H1 (cell line): ENCODE data around the gene ARHGEF6. TPM values are rescaled to one million over a fixed set of nuclear protein-coding genes. Genes with fewer than 3 reads are reported as not detected.

Experiments used
- CTCF ChIA-PET: fragments of 300-600 bp; sonication (Branson Sonifier 250); formaldehyde crosslinking; loops from one replicate; lab custom pipeline; 2021; ENCODE audit not compliant: partially characterized antibody; lab: Charles Lee
- POLR2A ChIA-PET: fragments of 300-600 bp; sonication (Branson Sonifier 250); formaldehyde crosslinking; loops from one replicate; lab custom pipeline; 2021; ENCODE audit warnings: inconsistent platforms; ENCODE audit not compliant: partially characterized antibody; lab: Charles Lee
- DNase-seq, 2 experiments: peaks; one replicate each; pipeline versions ENCODE4 v3.0.0 to v3.0.0-alpha.2; 2010 to 2022; ENCODE audit warnings: low spot score in 2 of 2, low read depth in 1 of 2, mixed read lengths in 1 of 2
- FAIRE-seq: peaks from 2 replicates; lab custom pipeline; 2011; peaks lifted over from hg19 to GRCh38; lab: Jason Lieb, UNC
- H2AFZ ChIP-seq: 2 replicates; pipeline ENCODE4 v1.8.1; 2012; ENCODE audit warnings: low read length, inconsistent platforms
- H2AK5ac ChIP-seq: 2 replicates; pipeline ENCODE4 v1.6.1; 2013; ENCODE audit warnings: low read depth, low read length
- H2BK120ac ChIP-seq: replicated peaks from 2 replicates; pipeline ENCODE3; 2013; ENCODE audit warnings: low read depth, low read length, inconsistent platforms
- H2BK12ac ChIP-seq: 2 replicates; pipeline ENCODE4 v1.6.1; 2013; ENCODE audit warnings: low read depth, low read length
- H2BK15ac ChIP-seq: 2 replicates; pipeline ENCODE4 v1.6.1; 2013; ENCODE audit warnings: low read length
- H2BK20ac ChIP-seq: 2 replicates; pipeline ENCODE4 v1.6.1; 2013; ENCODE audit warnings: low read length
- H2BK5ac ChIP-seq: 2 replicates; pipeline ENCODE4 v1.6.1; 2013; ENCODE audit warnings: low read depth, low read length
- H3K14ac ChIP-seq: 2 replicates; pipeline ENCODE4 v1.6.1; 2013; ENCODE audit warnings: inconsistent platforms; ENCODE audit not compliant: insufficient read length
- H3K18ac ChIP-seq: 2 replicates; pipeline ENCODE4 v1.6.1; 2013; ENCODE audit warnings: low read length; ENCODE audit errors: extremely low read depth
- H3K23ac ChIP-seq: 2 replicates; pipeline ENCODE4 v1.6.1; 2013; ENCODE audit warnings: inconsistent platforms; ENCODE audit not compliant: insufficient read length
- H3K23me2 ChIP-seq: 2 replicates; pipeline ENCODE4 v1.6.1; 2013; ENCODE audit warnings: low read depth, low read length
- H3K27ac ChIP-seq: 2 replicates; pipeline ENCODE4 v1.6.1; 2011; ENCODE audit warnings: low read depth, low read length, inconsistent platforms
- H3K27me3 ChIP-seq, 4 experiments: replicated peaks in 1 of 4; 1 replicate in 1 of 4; 2 replicates in 3 of 4; pipeline versions ENCODE4 v1.6.1 to v1.8.1; 2011 to 2013; ENCODE audit warnings: low read length in 3 of 4, mild to moderate bottlenecking in 3 of 4, inconsistent platforms in 2 of 4, mixed read lengths in 2 of 4, moderate library complexity in 1 of 4; ENCODE audit not compliant: control insufficient read depth in 3 of 4, insufficient read depth in 3 of 4; ENCODE audit errors: extremely low read depth in 1 of 4
- H3K36me3 ChIP-seq, 4 experiments: 2 replicates each; pipeline versions ENCODE4 v1.6.1 to v1.8.1; 2011 to 2013; ENCODE audit warnings: mild to moderate bottlenecking in 4 of 4, low read length in 3 of 4, moderate library complexity in 2 of 4, control low read depth in 1 of 4, inconsistent platforms in 1 of 4; ENCODE audit not compliant: insufficient read depth in 4 of 4, control insufficient read depth in 2 of 4
- H3K4ac ChIP-seq: replicated peaks from 2 replicates; pipeline ENCODE3; 2013; ENCODE audit warnings: low read length, low read depth, mixed read lengths, inconsistent platforms; ENCODE audit not compliant: insufficient read length
- H3K4me1 ChIP-seq, 4 experiments: replicated peaks in 1 of 4; 1 replicate in 1 of 4; 2 replicates in 3 of 4; pipeline versions ENCODE4 v1.6.1 to v1.8.1; 2011 to 2013; ENCODE audit warnings: low read length in 3 of 4, inconsistent platforms in 2 of 4, mixed read lengths in 1 of 4; ENCODE audit not compliant: insufficient read depth in 4 of 4, control insufficient read depth in 3 of 4
- H3K4me2 ChIP-seq, 2 experiments: 2 replicates each; pipeline versions ENCODE4 v1.6.1 to v1.8.1; 2011 to 2013; ENCODE audit warnings: low read depth in 2 of 2, low read length in 2 of 2, control low read depth in 1 of 2, inconsistent platforms in 1 of 2, mild to moderate bottlenecking in 1 of 2; ENCODE audit not compliant: insufficient read depth in 1 of 2
- H3K4me3 ChIP-seq, 4 experiments: fragments of 200-600, 300-600 bp in 1 of 4; sonication (generic), shearing (Covaris generic), sonication (Bioruptor Twin) in 1 of 4; 2 replicates each; pipeline versions ENCODE4 v1.5.1 to v1.8.1; 2011 to 2016; ENCODE audit warnings: low read length in 4 of 4, low read depth in 3 of 4, control low read depth in 2 of 4, inconsistent platforms in 2 of 4, mild to moderate bottlenecking in 2 of 4, mixed read lengths in 1 of 4, moderate library complexity in 1 of 4; ENCODE audit not compliant: insufficient read depth in 2 of 4; ENCODE audit errors: extremely low read depth in 1 of 4
- H3K56ac ChIP-seq: replicated peaks from 2 replicates; pipeline ENCODE3; 2013; ENCODE audit warnings: low read depth, mild to moderate bottlenecking, mixed read lengths, low read length, inconsistent platforms; ENCODE audit not compliant: insufficient read length
- H3K79me1 ChIP-seq: 2 replicates; pipeline ENCODE4 v1.6.1; 2013; ENCODE audit warnings: low read depth, low read length, control low read depth
- H3K79me2 ChIP-seq, 2 experiments: 2 replicates each; pipeline versions ENCODE4 v1.6.1 to v1.8.1; 2012 to 2013; ENCODE audit warnings: low read length in 2 of 2, mild to moderate bottlenecking in 2 of 2, inconsistent platforms in 1 of 2; ENCODE audit not compliant: insufficient read depth in 2 of 2, control insufficient read depth in 1 of 2
- H3K9ac ChIP-seq, 4 experiments: replicated peaks in 1 of 4; 1 replicate in 1 of 4; 2 replicates in 3 of 4; pipeline versions ENCODE4 v1.6.1 to v1.8.1; 2011 to 2013; ENCODE audit warnings: low read depth in 3 of 4, low read length in 3 of 4, control low read depth in 2 of 4, mild to moderate bottlenecking in 2 of 4, moderate library complexity in 2 of 4, inconsistent platforms in 1 of 4; ENCODE audit errors: extremely low read depth in 1 of 4
- H3K9me3 ChIP-seq, 2 experiments: 2 replicates each; pipeline versions ENCODE4 v1.6.1 to v1.8.1; 2012 to 2013; ENCODE audit warnings: mild to moderate bottlenecking in 2 of 2, moderate library complexity in 2 of 2, control low read depth in 1 of 2, inconsistent platforms in 1 of 2, low read depth in 1 of 2, low read length in 1 of 2, mixed read lengths in 1 of 2; ENCODE audit not compliant: insufficient read depth in 2 of 2
- H4K20me1 ChIP-seq, 2 experiments: replicated peaks in 1 of 2; 2 replicates each; pipeline versions ENCODE3 to v1.8.1; 2011 to 2013; ENCODE audit warnings: inconsistent platforms in 2 of 2, low read length in 2 of 2, mild to moderate bottlenecking in 1 of 2; ENCODE audit not compliant: insufficient read depth in 2 of 2, control insufficient read depth in 1 of 2
- H4K5ac ChIP-seq: 2 replicates; pipeline ENCODE4 v1.6.1; 2013; ENCODE audit warnings: low read length, low read depth, mixed read lengths, inconsistent platforms; ENCODE audit not compliant: insufficient read length
- H4K8ac ChIP-seq: 2 replicates; pipeline ENCODE4 v1.8.0; 2013; ENCODE audit warnings: mild to moderate bottlenecking, moderate library complexity, low read length, inconsistent platforms; ENCODE audit not compliant: insufficient read depth; ENCODE audit errors: extremely low read depth
- H4K91ac ChIP-seq: replicated peaks from 2 replicates; pipeline ENCODE3; 2013; ENCODE audit warnings: low read length, mixed read lengths, inconsistent platforms; ENCODE audit not compliant: insufficient read length
- CHD1 ChIP-seq: IDR thresholded peaks from 2 replicates; pipeline ENCODE4 v1.6.1; 2012; ENCODE audit warnings: low read depth, low read length, improper control_type of control experiment
- HDAC6 ChIP-seq: IDR thresholded peaks from one replicate; pipeline ENCODE4 v1.7.1; 2012; ENCODE audit warnings: low read depth, mild to moderate bottlenecking, inconsistent platforms, low read length, moderate library complexity
- WGBS, 2 experiments: shearing (Covaris generic) in 1 of 2; methylation state at CpG; one replicate each; pipeline versions ENCODE4 v1.1.6 to v1.1.7; 2013 to 2015; ENCODE audit warnings: low lambda C conversion rate in 2 of 2, mixed read lengths in 2 of 2, inconsistent platforms in 1 of 2, low coverage in 1 of 2, missing lambda C conversion rate in 1 of 2; ENCODE audit not compliant: insufficient replicate concordance in 2 of 2, insufficient coverage in 1 of 2, insufficient read length in 1 of 2; ENCODE audit errors: extremely low coverage in 1 of 2, missing lambda C conversion rate in 1 of 2; 5-methylcytosine and 5-hydroxymethylcytosine counted together
- polyA plus RNA-seq, 7 experiments: library from polyadenylated mRNA; depleted of rRNA in 3 of 7; stranded (reverse) in 5 of 7; unstranded in 2 of 7; fragments of >200 nt in 5 of 7; fragments of 200-250 nt in 2 of 7; gene quantifications; 1 replicate in 5 of 7; 2 replicates in 1 of 7; 4 replicates in 1 of 7; pipeline versions ENCODE4 v1.2.1 to v1.2.3, GENCODE V29; 2011 to 2013; ENCODE audit warnings: missing spikeins in 2 of 7, mixed read lengths in 2 of 7
- total RNA-seq: library from RNA; stranded (reverse); fragmentation: NEBNext Ultra II Directional; extraction: Animal tissue kit (Norgen Biotek cat#: 25700); gene quantifications from 2 replicates; pipeline ENCODE4 v1.2.1, GENCODE V29; 2021
- TF ChIP-seq, protein P1 (sequence below): IDR thresholded peaks from 2 replicates; pipeline ENCODE4 v1.6.1; 2012; ENCODE audit warnings: inconsistent platforms

Gene ARHGEF6
- total and polyA plus RNA-seq, 2 of the 8 experiments (the other 6 are each of a cell fraction or from before 2014, with no cell fraction given) = 3.6 to 3.7 TPM

GRCh38 chrX:136810493-136810892 is 29.8 kb upstream of the ARHGEF6 start:
- FAIRE-seq (no peak), DNase-seq (no peak)
- H4K20me1 ChIP-seq = no peaks in the 10 kb centered on the region
- no peak overlapping the region for H3K23ac ChIP-seq
- H2BK15ac ChIP-seq = no peak overlapping the region
- no peak for TF ChIP-seq HDAC6
- no peak for TF ChIP-seq CHD1
- TF ChIP-seq, protein P1, sequence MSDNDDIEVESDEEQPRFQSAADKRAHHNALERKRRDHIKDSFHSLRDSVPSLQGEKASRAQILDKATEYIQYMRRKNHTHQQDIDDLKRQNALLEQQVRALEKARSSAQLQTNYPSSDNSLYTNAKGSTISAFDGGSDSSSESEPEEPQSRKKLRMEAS = no peak
- no peak overlapping the region for H3K4me3 ChIP-seq
- ChIA-PET POLR2A (no interaction called here), CTCF (interaction anchor here (0.7 to 0.9 kb wide), 2 partner anchors 31 to 43 kb away, joined by 3 read pairs; no protein-coding TSS in a partner anchor)
- H3K14ac ChIP-seq = no peak overlapping the region
- H2AFZ ChIP-seq = no peak overlapping the region
- no peak overlapping the region for H4K8ac ChIP-seq
- H3K23me2 ChIP-seq = no peaks in the 10 kb centered on the region
- no peak overlapping the region for H3K27ac ChIP-seq
- no peak overlapping the region for H3K4me2 ChIP-seq
- H2BK12ac ChIP-seq = no peak overlapping the region
- no peaks in the 10 kb centered on the region for H3K36me3 ChIP-seq
- no peak overlapping the region for H4K5ac ChIP-seq
- H3K9me3 ChIP-seq = no peaks in the 10 kb centered on the region
- WGBS, 2 experiments = 87% methylated on average over 3 of the region's 3 CpGs; no CpG with 5 or more reads in 1 of the 2 experiments
- H3K4me1 ChIP-seq = no peaks in the 10 kb centered on the region
- H3K27me3 ChIP-seq = no peaks in the 10 kb centered on the region
- no peak overlapping the region for H3K4ac ChIP-seq
- H2AK5ac ChIP-seq = no peak overlapping the region
- H2BK5ac ChIP-seq = no peak overlapping the region
- no peaks in the 10 kb centered on the region for H3K79me2 ChIP-seq
- H4K91ac ChIP-seq = no peak overlapping the region
- no peak overlapping the region for H2BK20ac ChIP-seq
- no peak overlapping the region for H3K18ac ChIP-seq
- H2BK120ac ChIP-seq = no peak overlapping the region
- no peak overlapping the region for H3K56ac ChIP-seq
- H3K79me1 ChIP-seq = no peaks in the 10 kb centered on the region
- H3K9ac ChIP-seq = no peak overlapping the region
